GM12865 (cell line): ENCODE data around the gene C6orf132.

Experiments
- DNase-seq: peaks from one replicate; pipeline ENCODE4 v3.0.0; 2010; ENCODE audit warnings: low read depth
- H3K4me3 ChIP-seq: 2 replicates; pipeline ENCODE4 v1.5.1; 2011; ENCODE audit warnings: mild to moderate bottlenecking, low read depth, low read length, control low read depth
- TF ChIP-seq, protein P1 (sequence below): IDR thresholded peaks from 2 replicates; pipeline ENCODE4 v1.5.1; 2011; ENCODE audit warnings: low read length, control low read depth, low read depth, inconsistent platforms; ENCODE audit not compliant: insufficient read depth; ENCODE audit errors: missing control alignments

The C6orf132 gene

GRCh38 chr6:42136508-42137193 lies 5.8 kb downstream of the C6orf132 start:
- TF ChIP-seq, protein P1, sequence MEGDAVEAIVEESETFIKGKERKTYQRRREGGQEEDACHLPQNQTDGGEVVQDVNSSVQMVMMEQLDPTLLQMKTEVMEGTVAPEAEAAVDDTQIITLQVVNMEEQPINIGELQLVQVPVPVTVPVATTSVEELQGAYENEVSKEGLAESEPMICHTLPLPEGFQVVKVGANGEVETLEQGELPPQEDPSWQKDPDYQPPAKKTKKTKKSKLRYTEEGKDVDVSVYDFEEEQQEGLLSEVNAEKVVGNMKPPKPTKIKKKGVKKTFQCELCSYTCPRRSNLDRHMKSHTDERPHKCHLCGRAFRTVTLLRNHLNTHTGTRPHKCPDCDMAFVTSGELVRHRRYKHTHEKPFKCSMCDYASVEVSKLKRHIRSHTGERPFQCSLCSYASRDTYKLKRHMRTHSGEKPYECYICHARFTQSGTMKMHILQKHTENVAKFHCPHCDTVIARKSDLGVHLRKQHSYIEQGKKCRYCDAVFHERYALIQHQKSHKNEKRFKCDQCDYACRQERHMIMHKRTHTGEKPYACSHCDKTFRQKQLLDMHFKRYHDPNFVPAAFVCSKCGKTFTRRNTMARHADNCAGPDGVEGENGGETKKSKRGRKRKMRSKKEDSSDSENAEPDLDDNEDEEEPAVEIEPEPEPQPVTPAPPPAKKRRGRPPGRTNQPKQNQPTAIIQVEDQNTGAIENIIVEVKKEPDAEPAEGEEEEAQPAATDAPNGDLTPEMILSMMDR: peak; percentile 29
- peak; percentile 42 for DNase-seq
- H3K4me3 ChIP-seq: no peak overlapping the region

DNA sequence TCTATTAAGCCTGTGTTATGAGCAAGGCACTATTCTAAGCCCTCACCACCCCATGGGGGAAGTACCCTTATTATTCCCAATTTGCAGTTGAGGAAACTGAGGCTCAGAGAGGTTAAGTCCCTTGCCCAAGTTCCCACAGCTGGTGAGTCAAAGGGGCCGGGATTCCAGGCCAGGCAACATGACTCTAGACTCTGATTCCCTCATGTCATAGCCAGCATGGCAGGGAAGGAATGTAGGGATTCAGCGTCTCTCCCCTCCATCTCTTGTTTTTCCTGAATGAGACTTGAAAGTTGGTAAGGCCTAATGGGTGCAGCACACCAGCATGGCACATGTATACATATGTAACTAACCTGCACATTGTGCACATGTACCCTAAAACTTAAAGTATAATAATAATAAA lies 6.7 kb downstream of the C6orf132 start:
- DNase-seq: no peak
- H3K4me3 ChIP-seq: no peak overlapping the region
- TF ChIP-seq, protein P1: no peak

- TF ChIP-seq, protein P1: no peak
- H3K4me3 ChIP-seq: no peak overlapping the region
- no peak for DNase-seq
These were observed 7.3 kb downstream of the C6orf132 start for GRCh38 chr6:42135161-42135560.

GRCh38 chr6:42133926-42134325 lies 8.5 kb downstream of the C6orf132 start:
- TF ChIP-seq, protein P1: no peak
- H3K4me3 ChIP-seq: no peak overlapping the region
- DNase-seq: no peak

DNA sequence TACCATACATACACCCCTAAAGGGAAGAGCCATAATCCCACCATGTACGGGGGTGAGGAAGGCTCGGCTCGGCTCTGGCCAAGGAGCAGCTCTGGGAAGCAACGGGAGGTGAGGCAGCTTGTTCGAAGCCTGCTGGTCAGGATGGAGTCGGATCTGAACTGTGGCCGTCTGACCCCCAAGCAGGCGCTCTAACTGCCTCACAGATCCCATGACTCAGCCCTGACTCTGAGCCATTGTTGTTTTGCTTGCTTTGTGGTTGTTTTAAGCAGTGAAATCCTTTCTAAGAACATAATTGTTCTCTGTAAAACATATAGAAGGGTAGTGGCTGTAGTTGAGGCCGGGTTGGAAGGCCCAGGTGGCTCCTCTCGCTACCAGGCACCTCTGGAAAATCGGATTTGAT lies 10.9 kb downstream of the C6orf132 start:
- no peak overlapping the region for H3K4me3 ChIP-seq
- DNase-seq: no peak
- TF ChIP-seq, protein P1: no peak

DNA sequence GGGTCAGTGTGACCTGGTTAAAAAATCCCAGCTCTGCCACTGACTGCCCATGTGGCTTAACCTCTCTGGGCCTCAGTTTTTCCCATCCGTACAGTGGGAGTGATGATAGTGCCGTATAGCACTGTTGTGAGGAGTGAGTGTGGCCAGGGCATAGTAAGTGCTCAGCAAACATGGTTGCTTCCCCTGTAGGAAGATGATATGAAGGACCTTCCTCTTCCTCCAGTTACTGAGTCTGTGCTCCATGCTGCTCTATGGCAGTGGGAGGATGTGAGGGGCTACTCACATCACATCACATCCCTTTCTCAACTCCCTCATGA lies 13.1 kb downstream of the C6orf132 start:
- no peak overlapping the region for H3K4me3 ChIP-seq
- TF ChIP-seq, protein P1: no peak
- no peak for DNase-seq
